Astrocyte of the spinal cord (primary cell): ENCODE data around the gene GVQW3.

Source experiments
- DNase-seq: peaks from one replicate; pipeline ENCODE4 v3.0.0; 2011; ENCODE audit warnings: low read depth, low spot score
- H3K4me3 ChIP-seq: 2 replicates; pipeline ENCODE4 v1.5.1; 2011; ENCODE audit warnings: low read depth, mild to moderate bottlenecking, low read length, moderate library complexity
- CTCF ChIP-seq: IDR thresholded peaks from 2 replicates; pipeline ENCODE4 v1.5.1; 2012; ENCODE audit warnings: low read depth, mild to moderate bottlenecking, low read length, inconsistent platforms
- in situ Hi-C: cut with HindIII; loops from 2 replicates; pipeline ENCODE4 v1.10.0; 2017; ENCODE audit warnings: low sequenced_read_pairs

GVQW3 gene

GRCh38 chr11:76380159-76380976 is 755 bp upstream of the GVQW3 start:
- in situ Hi-C loops = no loop called here
- H3K4me3 ChIP-seq = peak overlapping the region; percentile 86

GRCh38 chr11:76382209-76382608 is 1.1 kb downstream of the GVQW3 start:
- no peak for DNase-seq
- TF ChIP-seq CTCF = no peak
- no peak overlapping the region for H3K4me3 ChIP-seq
- in situ Hi-C loops = no loop called here

More at GRCh38 chr11:76380159-76380976, 755 bp upstream of the GVQW3 start:
- TF ChIP-seq CTCF = no peak
- peak; percentile 16 for DNase-seq

- peak; percentile 37 for DNase-seq
- no peak for TF ChIP-seq CTCF
- H3K4me3 ChIP-seq = no peak overlapping the region
- in situ Hi-C loops = no loop called here
Measured at GRCh38 chr11:76385903-76386302, 4.8 kb downstream of the GVQW3 start.

GRCh38 chr11:76388408-76388807 is 7.3 kb downstream of the GVQW3 start:
- TF ChIP-seq CTCF = no peak

GRCh38 chr11:76391021-76391420 is 9.9 kb downstream of the GVQW3 start:
- in situ Hi-C loops = no loop called here
- DNase-seq = peak; percentile 1
- no peak for TF ChIP-seq CTCF
- no peak overlapping the region for H3K4me3 ChIP-seq

More at GRCh38 chr11:76388408-76388807, 7.3 kb downstream of the GVQW3 start:
- no peak for DNase-seq
- in situ Hi-C loops = no loop called here
- H3K4me3 ChIP-seq = no peak overlapping the region

- no peak for TF ChIP-seq CTCF
- H3K4me3 ChIP-seq = no peak overlapping the region
- DNase-seq = no peak
- in situ Hi-C loops = no loop called here
Measured at GRCh38 chr11:76391811-76392475, 10.8 kb downstream of the GVQW3 start.
